HG02981 (cell line): ENCODE measurements around the gene MCTP1.
"Not testable (repeated sequence)": the region's sequence is repeated elsewhere in the genome, so short reads cannot be mapped to it uniquely, and the experiment has no call there.

Source experiments
- ATAC-seq: cut with Tn5 transposase; IDR thresholded peaks from one replicate; pipeline ENCODE4 v1.9.1; 2021; ENCODE audit warnings: mild to moderate bottlenecking, moderate library complexity; ENCODE audit not compliant: unreplicated experiment

The MCTP1 gene

DNA sequence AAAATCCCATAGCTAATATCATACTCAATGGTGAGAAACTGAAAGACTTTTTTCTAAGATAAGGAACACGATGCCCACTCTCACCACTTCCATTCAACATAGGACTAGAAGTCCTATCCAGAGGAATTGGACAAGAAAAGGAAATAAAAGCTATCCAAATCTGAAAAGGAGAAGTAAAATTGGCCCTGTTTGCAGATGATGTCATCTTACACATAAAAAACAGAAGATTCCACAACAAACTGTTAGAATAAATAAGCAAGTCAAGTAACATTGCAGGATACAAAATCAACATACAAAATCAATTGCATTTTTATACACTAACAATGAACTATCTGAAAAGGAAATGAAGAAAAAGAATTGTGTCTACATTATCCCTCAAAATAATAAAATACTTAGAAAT is 308.0 kb downstream of the MCTP1 start:
- ATAC-seq: no peak

- ATAC-seq: no peak
These were observed 312.6 kb downstream of the MCTP1 start for GRCh38 chr5:94972268-94972667.

DNA sequence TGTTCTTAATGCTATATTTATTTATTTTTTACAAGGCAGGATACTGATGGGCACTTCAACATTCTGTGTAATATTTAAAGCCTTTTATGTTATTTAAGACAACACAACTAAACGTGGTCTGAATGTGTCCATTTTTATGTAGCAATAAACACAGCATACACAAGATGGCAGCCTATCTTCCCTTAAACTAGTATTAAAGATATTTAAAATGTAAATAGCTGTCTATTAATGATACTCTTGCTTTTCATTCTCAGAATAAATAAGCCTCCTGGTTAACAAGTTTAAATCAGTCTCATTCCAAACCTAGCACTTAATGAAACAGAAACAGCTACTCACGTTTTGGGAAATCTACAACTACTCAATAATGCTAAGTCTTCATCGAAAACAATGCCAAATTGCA is 315.7 kb downstream of the MCTP1 start:
- ATAC-seq: peak; percentile 55

DNA sequence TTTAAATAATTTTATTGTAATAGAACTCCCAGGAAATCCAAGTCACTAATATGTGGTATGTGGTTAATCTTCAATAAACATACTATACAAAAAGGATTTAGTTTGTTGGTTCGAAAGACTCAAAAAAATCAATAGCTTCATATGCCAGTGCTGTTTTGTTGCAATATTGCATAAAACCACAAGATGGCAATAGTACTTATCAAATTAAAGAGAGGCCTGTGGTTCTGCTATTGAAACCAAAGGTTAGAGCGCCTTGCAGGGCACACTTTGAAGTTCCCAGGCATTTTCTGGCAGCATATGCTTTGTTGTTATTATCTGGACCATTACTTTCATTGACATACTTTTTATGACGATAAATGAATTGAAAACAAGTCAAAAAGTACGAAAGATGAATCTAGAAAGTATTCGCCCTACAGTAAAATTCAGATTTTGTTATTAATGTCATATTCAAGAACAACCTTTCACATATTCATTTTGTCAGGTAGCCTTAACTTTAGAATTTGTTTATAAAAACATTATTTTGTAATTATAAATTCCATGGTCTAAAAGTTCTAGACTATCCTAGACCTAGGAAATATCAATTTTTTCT is 316.3 kb downstream of the MCTP1 start:
- no peak for ATAC-seq

GRCh38 chr5:94967525-94967924 is 317.4 kb downstream of the MCTP1 start:
- no peak for ATAC-seq

DNA sequence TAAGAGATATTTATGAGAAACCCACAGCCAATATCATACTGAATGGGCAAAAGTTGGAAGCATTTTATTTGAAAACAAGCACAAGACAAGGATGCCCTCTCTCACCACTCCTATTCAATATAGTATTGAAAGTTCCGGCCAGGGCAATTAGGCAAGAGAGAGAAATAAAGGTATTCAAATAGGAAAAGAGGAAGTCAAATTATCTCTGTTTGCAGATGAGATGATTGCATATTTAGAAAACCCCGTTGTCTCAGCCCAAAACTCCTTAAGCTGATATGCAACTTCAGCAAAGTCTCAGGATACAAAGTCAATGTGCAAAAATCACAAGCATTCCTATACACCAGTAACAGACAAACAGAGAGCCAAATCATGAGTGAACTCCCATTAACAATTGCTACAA is 325.6 kb downstream of the MCTP1 start:
- not testable (repeated sequence) for ATAC-seq

- ATAC-seq: no peak
These were observed 339.2 kb downstream of the MCTP1 start for GRCh38 chr5:94945656-94946055.

- no peak for ATAC-seq
These were observed 340.7 kb downstream of the MCTP1 start for GRCh38 chr5:94944160-94944559.

- ATAC-seq: no peak
These were observed 343.7 kb downstream of the MCTP1 start for GRCh38 chr5:94941122-94941755.

- no peak for ATAC-seq
These were observed 352.6 kb downstream of the MCTP1 start for GRCh38 chr5:94932259-94932658.

DNA sequence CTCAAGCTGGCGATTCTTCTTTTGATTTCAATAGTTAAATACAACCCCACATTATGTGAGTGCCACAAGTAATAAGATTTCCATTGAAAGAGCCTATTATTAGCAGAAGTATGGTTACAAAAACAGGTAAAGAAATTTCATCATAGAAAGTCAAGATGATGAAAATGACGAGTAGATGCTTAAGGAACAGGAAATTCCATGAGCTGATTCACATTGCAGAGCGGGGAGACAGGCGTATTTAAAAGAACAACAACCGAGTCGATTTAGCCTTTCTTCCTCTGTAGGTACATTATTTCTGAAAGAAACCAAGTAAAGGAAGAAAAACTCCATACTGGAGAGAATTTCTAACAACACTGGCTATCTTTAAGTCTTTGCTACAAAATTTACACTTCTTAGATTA is 356.0 kb downstream of the MCTP1 start:
- ATAC-seq: no peak

DNA sequence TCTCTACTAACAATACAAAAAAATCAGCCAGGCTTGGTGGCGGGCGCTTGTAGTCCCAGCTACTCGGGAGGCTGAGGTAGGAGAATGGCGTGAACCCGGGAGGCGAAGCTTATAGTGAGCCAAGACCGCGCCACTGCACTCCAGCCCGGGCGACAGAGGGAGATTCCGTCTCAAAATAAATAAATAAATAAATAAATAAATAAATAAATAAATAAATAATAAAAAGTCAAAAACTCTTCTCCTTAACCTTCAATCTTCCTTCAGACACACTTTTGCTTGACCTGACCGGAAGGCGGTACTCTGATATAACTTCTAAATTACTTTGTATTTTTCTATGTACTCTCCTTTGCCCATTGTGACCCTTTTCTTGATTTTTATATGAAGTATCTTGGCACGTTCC is 364.3 kb downstream of the MCTP1 start:
- no peak for ATAC-seq

GRCh38 chr5:94916619-94917018 is 368.3 kb downstream of the MCTP1 start:
- ATAC-seq: no peak

- no peak for ATAC-seq
These were observed 373.6 kb downstream of the MCTP1 start for GRCh38 chr5:94911276-94911675.

- ATAC-seq: no peak
These were observed 374.2 kb downstream of the MCTP1 start for GRCh38 chr5:94910721-94911120.

- ATAC-seq: no peak
These were observed 375.9 kb downstream of the MCTP1 start for GRCh38 chr5:94908889-94909480.

- ATAC-seq: no peak
These were observed 378.1 kb downstream of the MCTP1 start for GRCh38 chr5:94906750-94907149.

DNA sequence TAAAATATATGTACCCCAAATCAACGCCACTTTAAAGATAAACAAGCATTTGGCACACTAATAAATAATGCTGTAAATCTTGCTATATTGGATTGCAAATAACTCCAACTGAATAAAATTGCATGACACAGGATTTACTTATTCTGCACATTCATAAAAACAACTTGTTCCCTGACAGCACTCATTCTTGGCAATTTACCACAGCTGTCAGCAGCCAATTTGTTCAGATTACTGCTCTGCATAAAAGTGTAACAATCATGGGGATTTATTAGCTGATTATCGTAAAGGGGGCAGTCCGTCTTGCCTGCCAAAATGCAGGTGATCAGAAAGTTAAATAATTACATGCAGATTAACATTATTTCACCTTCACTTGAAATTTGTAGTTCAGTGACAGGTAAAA is 381.2 kb downstream of the MCTP1 start:
- ATAC-seq: no peak

DNA sequence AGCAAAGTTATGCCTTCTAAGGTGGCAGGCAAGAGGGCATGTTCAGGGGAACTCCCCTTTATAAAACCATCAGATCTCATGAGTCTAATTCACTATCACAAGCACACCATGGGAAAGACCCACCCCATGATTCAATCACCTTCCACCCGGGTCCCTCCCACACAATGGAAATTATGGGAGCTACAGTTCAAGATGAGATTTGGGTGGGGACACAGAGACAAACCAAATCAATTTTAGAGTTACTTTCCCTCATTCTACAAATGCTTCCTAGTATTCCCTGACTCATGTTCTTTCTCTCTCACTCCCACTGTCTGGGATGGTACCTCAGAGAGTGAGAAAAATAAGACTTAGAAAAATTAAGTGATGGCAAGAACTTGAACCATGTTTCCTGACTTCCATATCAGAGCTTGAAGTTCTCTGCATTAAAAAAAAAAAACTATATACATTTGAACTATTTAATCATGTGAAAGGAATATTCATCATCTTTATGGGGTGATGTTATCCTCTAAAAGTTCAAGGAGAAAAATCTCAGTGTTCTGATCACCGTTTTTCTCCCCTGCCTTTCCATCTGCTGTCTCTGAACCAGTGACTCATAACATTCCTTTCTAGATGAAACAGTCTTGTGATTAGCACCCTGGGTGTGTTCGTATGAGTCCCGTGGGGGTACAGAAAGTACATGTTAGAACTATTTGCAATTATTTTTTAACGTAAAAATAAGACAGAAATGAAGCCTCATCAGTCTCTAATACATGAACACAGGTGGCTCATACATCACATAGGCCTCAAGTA is 383.5 kb downstream of the MCTP1 start:
- peak; percentile 87 for ATAC-seq

DNA sequence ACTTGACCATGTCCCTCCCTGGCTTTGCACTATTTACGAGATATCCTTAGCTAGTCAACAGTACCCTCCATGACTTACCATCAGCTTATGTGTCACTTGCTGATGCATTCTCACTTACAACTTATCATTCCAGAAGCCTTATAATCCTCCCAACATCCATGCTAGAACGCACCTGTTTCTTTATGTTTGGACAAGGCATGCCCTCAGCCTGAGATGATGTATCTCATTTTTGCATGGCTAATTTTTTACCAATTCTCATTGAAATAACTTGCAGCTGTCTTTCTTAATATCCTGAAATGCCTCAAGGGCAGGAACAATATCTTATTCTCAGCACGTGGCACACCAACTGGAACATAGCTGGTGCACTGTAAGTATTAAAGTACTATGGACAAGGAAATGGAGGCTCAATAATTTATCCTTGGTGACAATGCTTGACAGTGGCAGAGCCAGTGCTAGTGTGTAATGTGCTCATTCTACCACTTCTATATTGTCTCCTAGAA is 384.8 kb downstream of the MCTP1 start:
- ATAC-seq: no peak

- ATAC-seq: no peak
These were observed 391.3 kb downstream of the MCTP1 start for GRCh38 chr5:94893412-94894135.
